Measurements from ENCODE around the gene CBR1. TPM values are rescaled to one million over a fixed set of nuclear protein-coding genes. Genes with fewer than 3 reads are reported as not detected.

CBR1 gene
- total RNA-seq, 1 donor from 2014 or later, result 20.3 TPM

GRCh38 chr21:36052860-36053714 lies 16.7 kb upstream of the CBR1 start:
- Mint-ChIP-seq H3K9me3 (ENCODE audit: unreplicated experiment) (no peaks in the 10 kb centered on the region), H3K27me3 (ENCODE audit: low read depth, unreplicated experiment) (no peaks in the 10 kb centered on the region), H3K4me3 (ENCODE audit: unreplicated experiment) (no peak overlapping the region), H3K27ac (ENCODE audit: unreplicated experiment) (no peak overlapping the region), H3K4me1 (ENCODE audit: low read depth, unreplicated experiment) (peaks cover 4% of the 10 kb centered on the region), H3K36me3 (ENCODE audit: low read depth, unreplicated experiment) (peaks cover 41% of the 10 kb centered on the region)
- H2AFZ ChIP-seq (ENCODE audit: low read depth, low read length), result no peak overlapping the region
- H3K79me2 ChIP-seq (ENCODE audit: insufficient read depth, low read length), result peaks cover 3% of the 10 kb centered on the region
- no peaks in the 10 kb centered on the region for H3K27me3 ChIP-seq (ENCODE audit: insufficient read depth, low read length)
- no peaks in the 10 kb centered on the region for H3K4me1 ChIP-seq (ENCODE audit: insufficient read depth, low read length)
- FAIRE-seq (no peak), DNase-seq (ENCODE audit: low read depth) (no peak)
- no peaks in the 10 kb centered on the region for H3K9me3 ChIP-seq (ENCODE audit: insufficient read depth, low read depth, low read length)
- H3K27ac ChIP-seq (ENCODE audit: low read depth, low read length), result no peak overlapping the region
- no peak overlapping the region for H3K4me3 ChIP-seq (ENCODE audit: insufficient read depth, low read depth, low read length)
- H4K20me1 ChIP-seq (ENCODE audit: insufficient read depth, low read length), result no peaks in the 10 kb centered on the region
- TF ChIP-seq, protein P1, sequence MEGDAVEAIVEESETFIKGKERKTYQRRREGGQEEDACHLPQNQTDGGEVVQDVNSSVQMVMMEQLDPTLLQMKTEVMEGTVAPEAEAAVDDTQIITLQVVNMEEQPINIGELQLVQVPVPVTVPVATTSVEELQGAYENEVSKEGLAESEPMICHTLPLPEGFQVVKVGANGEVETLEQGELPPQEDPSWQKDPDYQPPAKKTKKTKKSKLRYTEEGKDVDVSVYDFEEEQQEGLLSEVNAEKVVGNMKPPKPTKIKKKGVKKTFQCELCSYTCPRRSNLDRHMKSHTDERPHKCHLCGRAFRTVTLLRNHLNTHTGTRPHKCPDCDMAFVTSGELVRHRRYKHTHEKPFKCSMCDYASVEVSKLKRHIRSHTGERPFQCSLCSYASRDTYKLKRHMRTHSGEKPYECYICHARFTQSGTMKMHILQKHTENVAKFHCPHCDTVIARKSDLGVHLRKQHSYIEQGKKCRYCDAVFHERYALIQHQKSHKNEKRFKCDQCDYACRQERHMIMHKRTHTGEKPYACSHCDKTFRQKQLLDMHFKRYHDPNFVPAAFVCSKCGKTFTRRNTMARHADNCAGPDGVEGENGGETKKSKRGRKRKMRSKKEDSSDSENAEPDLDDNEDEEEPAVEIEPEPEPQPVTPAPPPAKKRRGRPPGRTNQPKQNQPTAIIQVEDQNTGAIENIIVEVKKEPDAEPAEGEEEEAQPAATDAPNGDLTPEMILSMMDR (IDR thresholded peaks at IDR 0.05; ENCODE audit: insufficient read depth, low read depth, low read length), result no peak
- TF ChIP-seq EZH2 (IDR thresholded peaks at IDR 0.05; ENCODE audit: insufficient read depth, low read length), result no peak
- H3K9ac ChIP-seq (ENCODE audit: low read length), result no peak overlapping the region
- H3K36me3 ChIP-seq (ENCODE audit: insufficient read depth, low read length), result peaks cover 48% of the 10 kb centered on the region
- H3K4me2 ChIP-seq (ENCODE audit: low read length), result no peak overlapping the region

DNA sequence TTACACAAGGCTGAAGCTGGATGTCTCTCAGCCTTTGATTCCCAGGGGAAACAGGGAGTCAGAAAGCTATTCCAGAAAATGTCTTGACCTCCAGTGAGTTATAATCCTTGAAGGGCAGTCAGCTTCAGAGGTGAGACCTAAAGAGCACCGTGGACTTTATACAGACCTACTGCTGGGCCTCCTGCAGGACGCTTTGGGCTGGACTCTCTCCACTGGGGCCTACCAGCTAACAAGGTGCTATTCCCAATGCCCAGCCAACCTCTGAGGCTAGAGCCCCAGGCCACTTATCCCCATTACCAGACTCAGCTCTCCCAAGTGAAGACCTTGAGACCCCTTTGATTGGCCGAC lies 16.1 kb upstream of the CBR1 start:
- no peaks in the 10 kb centered on the region for H4K20me1 ChIP-seq (ENCODE audit: insufficient read depth, low read length)
- H3K36me3 ChIP-seq (ENCODE audit: insufficient read depth, low read length), result peaks cover 48% of the 10 kb centered on the region
- H3K27ac Mint-ChIP-seq (ENCODE audit: unreplicated experiment), result no peak overlapping the region
- H3K27me3 ChIP-seq (ENCODE audit: insufficient read depth, low read length), result no peaks in the 10 kb centered on the region
- H3K9me3 ChIP-seq (ENCODE audit: insufficient read depth, low read depth, low read length), result no peaks in the 10 kb centered on the region
- H3K4me3 Mint-ChIP-seq (ENCODE audit: unreplicated experiment), result no peak overlapping the region
- no peaks in the 10 kb centered on the region for H3K27me3 Mint-ChIP-seq (ENCODE audit: low read depth, unreplicated experiment)
- H3K9me3 Mint-ChIP-seq (ENCODE audit: unreplicated experiment), result no peaks in the 10 kb centered on the region
- no peaks in the 10 kb centered on the region for H3K4me1 ChIP-seq (ENCODE audit: insufficient read depth, low read length)
- no peak overlapping the region for H3K27ac ChIP-seq (ENCODE audit: low read depth, low read length)
- H3K36me3 Mint-ChIP-seq (ENCODE audit: low read depth, unreplicated experiment), result peaks cover 39% of the 10 kb centered on the region
- no peak overlapping the region for H3K4me2 ChIP-seq (ENCODE audit: low read length)
- TF ChIP-seq, protein P1 (IDR thresholded peaks at IDR 0.05; ENCODE audit: insufficient read depth, low read depth, low read length), result no peak
- TF ChIP-seq EZH2 (IDR thresholded peaks at IDR 0.05; ENCODE audit: insufficient read depth, low read length), result no peak
- DNase-seq (ENCODE audit: low read depth), result no peak
- H3K4me3 ChIP-seq (ENCODE audit: insufficient read depth, low read depth, low read length), result no peak overlapping the region
- peaks cover 8% of the 10 kb centered on the region for H3K79me2 ChIP-seq (ENCODE audit: insufficient read depth, low read length)
- H2AFZ ChIP-seq (ENCODE audit: low read depth, low read length), result no peak overlapping the region
- no peak overlapping the region for H3K9ac ChIP-seq (ENCODE audit: low read length)
- H3K4me1 Mint-ChIP-seq (ENCODE audit: low read depth, unreplicated experiment), result peaks cover 5% of the 10 kb centered on the region
- FAIRE-seq, result no peak

DNA sequence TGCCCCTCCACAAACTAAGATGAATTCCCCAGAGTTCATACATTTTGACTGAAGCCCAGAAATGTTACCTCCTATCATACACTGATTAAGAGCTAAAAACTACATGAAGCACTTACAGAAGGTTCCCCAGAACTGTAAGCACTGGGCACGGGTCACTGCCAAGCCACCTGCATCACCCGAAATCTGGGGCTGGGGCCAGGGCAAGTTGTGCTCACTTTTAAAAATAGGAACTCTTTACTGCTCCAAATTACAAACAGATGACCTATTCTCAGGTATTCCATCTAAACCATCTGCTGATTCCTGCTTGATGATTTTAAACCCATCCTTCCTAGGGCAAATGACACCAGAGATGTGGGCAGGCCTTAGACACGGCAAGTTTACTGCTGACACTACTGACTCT lies 14.3 kb upstream of the CBR1 start:
- H3K79me2 ChIP-seq (ENCODE audit: insufficient read depth, low read length), result peaks cover 16% of the 10 kb centered on the region
- H3K4me2 ChIP-seq (ENCODE audit: low read length), result no peak overlapping the region
- Mint-ChIP-seq H3K4me1 (ENCODE audit: low read depth, unreplicated experiment) (peaks cover 9% of the 10 kb centered on the region), H3K9me3 (ENCODE audit: unreplicated experiment) (no peaks in the 10 kb centered on the region), H3K27me3 (ENCODE audit: low read depth, unreplicated experiment) (no peaks in the 10 kb centered on the region), H3K27ac (ENCODE audit: unreplicated experiment) (no peak overlapping the region), H3K36me3 (ENCODE audit: low read depth, unreplicated experiment) (peaks cover 36% of the 10 kb centered on the region), H3K4me3 (ENCODE audit: unreplicated experiment) (no peak overlapping the region)
- no peaks in the 10 kb centered on the region for H3K27me3 ChIP-seq (ENCODE audit: insufficient read depth, low read length)
- no peak for DNase-seq (ENCODE audit: low read depth)
- no peak overlapping the region for H3K4me3 ChIP-seq (ENCODE audit: insufficient read depth, low read depth, low read length)
- no peak overlapping the region for H2AFZ ChIP-seq (ENCODE audit: low read depth, low read length)
- no peak for TF ChIP-seq EZH2 (IDR thresholded peaks at IDR 0.05; ENCODE audit: insufficient read depth, low read length)
- TF ChIP-seq, protein P1 (IDR thresholded peaks at IDR 0.05; ENCODE audit: insufficient read depth, low read depth, low read length), result no peak
- H3K4me1 ChIP-seq (ENCODE audit: insufficient read depth, low read length), result no peaks in the 10 kb centered on the region
- no peak for FAIRE-seq
- H3K27ac ChIP-seq (ENCODE audit: low read depth, low read length), result no peak overlapping the region
- H4K20me1 ChIP-seq (ENCODE audit: insufficient read depth, low read length), result no peaks in the 10 kb centered on the region
- H3K9ac ChIP-seq (ENCODE audit: low read length), result no peak overlapping the region
- no peaks in the 10 kb centered on the region for H3K9me3 ChIP-seq (ENCODE audit: insufficient read depth, low read depth, low read length)
- H3K36me3 ChIP-seq (ENCODE audit: insufficient read depth, low read length), result peaks cover 47% of the 10 kb centered on the region

Measured in astrocyte (in vitro differentiated cells and primary cell).